ENCODE data around the gene DPEP3.
"Not testable (repeated sequence)": the region's sequence is repeated elsewhere in the genome, so short reads cannot be mapped to it uniquely, and the experiment has no call there.

DPEP3 gene

DNA sequence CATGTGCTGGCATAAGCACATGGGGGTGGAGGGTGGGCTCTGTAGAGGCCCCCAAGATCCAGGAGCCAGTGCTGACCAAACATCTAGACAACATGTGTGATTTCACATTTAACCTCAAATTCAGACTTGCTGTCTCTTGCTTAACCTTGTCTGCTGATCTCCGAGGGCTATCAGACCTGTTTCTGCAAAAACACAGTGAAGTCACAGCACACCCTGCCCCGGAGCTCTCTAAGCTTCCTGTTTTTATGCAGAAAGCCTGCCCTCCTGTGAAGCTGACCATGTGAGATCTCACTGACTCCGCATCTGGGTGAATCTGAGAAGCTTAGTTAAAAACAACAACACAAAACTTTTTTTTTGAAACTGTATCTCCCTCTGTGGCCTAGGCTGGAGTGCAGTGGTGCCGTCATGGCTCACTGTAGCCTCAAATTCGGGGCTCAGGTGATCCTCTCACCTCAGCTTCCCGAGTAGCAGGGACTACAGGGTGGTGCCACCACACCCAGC, 25.5 kb upstream of the DPEP3 start:
- Histone ChIP-seq H3K36me3 (ENCODE audit: control insufficient read depth, insufficient read depth, low read length) (no peaks in the 10 kb centered on the region), H3K4me1 (ENCODE audit: control insufficient read depth, insufficient read depth, low read length) (peaks cover 4% of the 10 kb centered on the region; the same call in 1 of the 2 replicates), H3K4me3 (ENCODE audit: low read length) (no peak overlapping the region), H3K27ac (ENCODE audit: low read length) (no peak overlapping the region), H3K27me3 (ENCODE audit: control insufficient read depth, insufficient read depth, low read length) (no peaks in the 10 kb centered on the region), H3K9me3 (ENCODE audit: control insufficient read depth, insufficient read depth, low read length) (no peaks in the 10 kb centered on the region)
- WGBS (ENCODE audit: insufficient coverage, insufficient read length) = no CpG with 5 or more reads among the region's 6 CpGs
- DNase-seq (ENCODE audit: low read depth, low spot score) = no peak

DNA sequence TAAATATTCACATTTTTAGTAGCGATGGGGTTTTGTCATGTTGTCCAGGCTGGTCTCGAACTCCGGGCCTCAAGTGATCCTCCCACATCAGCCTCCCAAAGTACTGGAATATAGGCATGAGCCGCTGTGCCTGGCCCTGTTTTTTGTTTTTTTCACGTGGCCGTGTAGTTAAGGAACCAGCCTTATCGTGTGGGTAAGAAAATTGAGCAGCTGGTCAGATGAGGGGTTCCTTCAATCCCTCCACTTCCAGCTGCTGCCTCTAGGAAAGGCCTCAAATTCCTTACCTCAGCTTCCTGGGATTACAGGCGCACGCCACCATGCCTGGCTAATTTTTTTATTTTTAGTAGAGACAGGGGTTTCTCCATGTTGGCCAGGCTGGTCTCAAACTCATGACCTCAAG, 24.9 kb upstream of the DPEP3 start:
- WGBS (ENCODE audit: insufficient coverage, insufficient read length) = no CpG with 5 or more reads among the region's 9 CpGs
- no peak for DNase-seq (ENCODE audit: low read depth, low spot score)
- no peaks in the 10 kb centered on the region for H3K9me3 ChIP-seq (ENCODE audit: control insufficient read depth, insufficient read depth, low read length)
- no peak overlapping the region for H3K4me3 ChIP-seq (ENCODE audit: low read length)
- no peaks in the 10 kb centered on the region for H3K36me3 ChIP-seq (ENCODE audit: control insufficient read depth, insufficient read depth, low read length)
- peaks cover 4% of the 10 kb centered on the region; the same call in 1 of the 2 replicates for H3K4me1 ChIP-seq (ENCODE audit: control insufficient read depth, insufficient read depth, low read length)
- no peak overlapping the region for H3K27ac ChIP-seq (ENCODE audit: low read length)
- H3K27me3 ChIP-seq (ENCODE audit: control insufficient read depth, insufficient read depth, low read length) = no peaks in the 10 kb centered on the region

DNA sequence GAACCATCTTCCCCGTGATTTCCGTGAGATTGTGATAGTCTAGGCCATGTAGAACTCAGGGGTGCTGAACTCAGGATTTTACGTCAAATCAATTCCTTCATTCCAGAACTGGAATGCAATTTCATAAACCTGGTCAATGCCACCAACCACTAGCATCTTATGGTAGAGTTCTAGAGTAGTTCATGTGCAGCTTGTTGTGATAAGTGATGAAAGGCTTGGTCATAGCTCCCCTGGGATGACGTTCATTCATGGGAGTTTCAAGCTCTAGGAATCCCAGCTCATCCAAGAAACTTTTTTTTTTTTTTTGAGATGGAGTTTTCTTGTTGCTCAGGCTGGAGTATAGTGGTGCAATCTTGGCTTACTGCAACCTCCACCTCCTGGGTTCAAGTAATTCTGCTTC, 22.7 kb upstream of the DPEP3 start:
- WGBS (ENCODE audit: insufficient coverage, insufficient read length) = no CpG with 5 or more reads among the region's 4 CpGs
- Histone ChIP-seq H3K36me3 (ENCODE audit: control insufficient read depth, insufficient read depth, low read length) (no peaks in the 10 kb centered on the region), H3K27me3 (ENCODE audit: control insufficient read depth, insufficient read depth, low read length) (no peaks in the 10 kb centered on the region), H3K27ac (ENCODE audit: low read length) (no peak overlapping the region), H3K4me1 (ENCODE audit: control insufficient read depth, insufficient read depth, low read length) (no peaks in the 10 kb centered on the region; the same call in 1 of the 2 replicates), H3K4me3 (ENCODE audit: low read length) (no peak overlapping the region), H3K9me3 (ENCODE audit: control insufficient read depth, insufficient read depth, low read length) (no peaks in the 10 kb centered on the region)
- DNase-seq (ENCODE audit: low read depth, low spot score) = no peak

DNA sequence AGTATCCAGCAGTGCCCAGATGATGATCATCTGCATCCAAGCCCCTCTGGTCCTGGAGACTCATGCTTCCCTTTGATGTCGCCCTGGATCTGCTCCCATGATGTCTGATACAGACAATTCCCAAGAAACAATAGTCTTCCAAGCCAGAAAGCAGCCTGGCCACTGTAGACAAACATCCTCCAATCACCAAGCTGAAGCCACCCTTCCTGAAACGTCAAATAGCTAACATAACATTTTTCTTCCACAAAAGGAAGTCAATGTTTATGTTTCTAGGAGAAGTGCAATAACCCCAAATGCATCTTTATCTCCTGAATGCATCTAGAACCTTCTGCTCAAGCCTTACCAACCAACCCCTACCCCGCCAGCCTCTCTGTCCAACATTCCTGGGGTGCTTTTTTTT, 20.2 kb upstream of the DPEP3 start:
- Histone ChIP-seq H3K27ac (ENCODE audit: low read length) (no peak overlapping the region), H3K4me3 (ENCODE audit: low read length) (no peak overlapping the region), H3K9me3 (ENCODE audit: control insufficient read depth, insufficient read depth, low read length) (no peaks in the 10 kb centered on the region), H3K36me3 (ENCODE audit: control insufficient read depth, insufficient read depth, low read length) (no peaks in the 10 kb centered on the region), H3K27me3 (ENCODE audit: control insufficient read depth, insufficient read depth, low read length) (no peaks in the 10 kb centered on the region), H3K4me1 (ENCODE audit: control insufficient read depth, insufficient read depth, low read length) (no peaks in the 10 kb centered on the region)
- no CpG with 5 or more reads among the region's 3 CpGs for WGBS (ENCODE audit: insufficient coverage, insufficient read length)
- DNase-seq (ENCODE audit: low read depth, low spot score) = no peak

GRCh38 chr16:67999985-68000384, 19.7 kb upstream of the DPEP3 start:
- Histone ChIP-seq H3K36me3 (ENCODE audit: control insufficient read depth, insufficient read depth, low read length) (no peaks in the 10 kb centered on the region), H3K27ac (ENCODE audit: low read length) (no peak overlapping the region), H3K9me3 (ENCODE audit: control insufficient read depth, insufficient read depth, low read length) (no peaks in the 10 kb centered on the region), H3K4me3 (ENCODE audit: low read length) (no peak overlapping the region), H3K4me1 (ENCODE audit: control insufficient read depth, insufficient read depth, low read length) (no peaks in the 10 kb centered on the region), H3K27me3 (ENCODE audit: control insufficient read depth, insufficient read depth, low read length) (no peaks in the 10 kb centered on the region)
- no CpG with 5 or more reads among the region's 2 CpGs for WGBS (ENCODE audit: insufficient coverage, insufficient read length)
- no peak for DNase-seq (ENCODE audit: low read depth, low spot score)

DNA sequence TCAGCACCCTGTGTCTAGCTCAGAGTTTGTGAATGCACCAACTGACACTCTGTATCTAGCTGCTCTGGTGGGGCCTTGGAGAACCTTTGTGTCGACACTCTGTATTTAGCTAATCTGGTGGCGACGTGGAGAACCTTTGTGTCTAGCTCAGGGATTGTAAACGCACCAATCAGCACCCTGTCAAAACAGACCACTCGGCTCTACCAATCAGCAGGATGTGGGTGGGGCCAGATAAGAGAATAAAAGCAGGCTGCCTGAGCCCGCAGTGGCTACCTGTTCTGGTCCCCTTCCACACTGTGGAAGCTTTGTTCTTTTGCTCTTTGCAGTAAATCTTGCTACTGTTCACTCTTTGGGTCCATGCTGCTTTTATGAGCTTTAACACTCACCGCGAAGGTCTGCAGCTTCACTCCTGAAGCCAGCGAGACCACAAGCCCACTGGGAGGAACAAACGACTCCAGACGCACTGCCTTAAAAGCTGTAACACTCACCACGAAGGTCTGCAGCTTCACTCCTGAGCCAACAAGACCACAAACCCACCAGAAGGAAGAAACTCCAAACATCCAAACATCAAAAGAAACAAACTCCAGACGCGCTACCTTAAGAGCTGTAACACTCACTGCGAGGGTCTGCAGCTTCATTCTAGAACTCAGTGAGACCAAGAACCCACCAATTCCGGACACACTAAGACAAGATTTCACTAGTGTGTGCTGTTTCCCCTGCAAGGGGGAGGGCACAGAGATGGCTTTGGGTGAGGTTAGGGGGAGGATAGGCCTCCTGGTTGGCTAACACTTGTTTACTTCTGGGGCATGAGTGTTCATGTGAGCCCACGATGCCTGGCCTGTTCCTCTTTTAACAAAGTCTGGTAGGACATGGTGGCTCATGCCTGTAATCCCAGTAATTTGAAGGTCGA, 18.7 kb upstream of the DPEP3 start, which contains the start of gene DPEP2:
TSS of gene DPEP2 (minus strand) at position 706 of the 910 bp plus-strand sequence. CDS start 6,272 bp downstream, outside the sequence.
- H3K9me3 ChIP-seq (ENCODE audit: control insufficient read depth, insufficient read depth, low read length); H3K27ac ChIP-seq (ENCODE audit: low read length); H3K4me3 ChIP-seq (ENCODE audit: low read length); H3K36me3 ChIP-seq (ENCODE audit: control insufficient read depth, insufficient read depth, low read length); DNase-seq (ENCODE audit: low read depth, low spot score); H3K4me1 ChIP-seq (ENCODE audit: control insufficient read depth, insufficient read depth, low read length); H3K27me3 ChIP-seq (ENCODE audit: control insufficient read depth, insufficient read depth, low read length): not testable (repeated sequence)
- WGBS (ENCODE audit: insufficient coverage, insufficient read length) = no CpG with 5 or more reads among the region's 18 CpGs

DNA sequence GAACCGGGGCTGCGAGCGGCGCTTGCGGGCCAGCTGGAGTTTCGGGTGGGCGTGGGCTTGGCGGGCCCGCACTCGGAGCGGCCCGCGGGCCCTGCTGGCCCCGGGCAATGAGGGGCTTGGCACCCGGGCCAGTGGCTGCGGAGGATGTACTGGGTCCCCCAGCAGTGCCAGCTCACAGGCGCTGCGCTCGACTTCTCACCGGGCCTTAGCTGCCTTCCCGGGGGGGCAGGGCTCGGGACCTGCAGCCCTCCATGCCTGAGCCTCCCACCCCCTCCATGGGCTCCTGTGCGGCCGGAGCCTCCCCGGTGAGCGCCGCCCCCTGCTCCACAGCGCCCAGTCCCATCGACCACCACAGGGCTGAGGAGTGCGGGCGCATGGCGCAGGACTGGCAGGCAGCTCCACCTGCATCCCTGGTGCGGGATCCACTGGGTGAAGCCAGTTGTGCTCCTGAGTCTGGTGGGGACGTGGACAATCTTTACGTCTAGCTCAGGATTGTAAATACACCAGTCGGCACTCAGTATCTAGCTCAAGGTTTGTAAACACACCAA, 18.0 kb upstream of the DPEP3 start:
- not testable (repeated sequence) for H3K36me3 ChIP-seq (ENCODE audit: control insufficient read depth, insufficient read depth, low read length); H3K4me1 ChIP-seq (ENCODE audit: control insufficient read depth, insufficient read depth, low read length); H3K9me3 ChIP-seq (ENCODE audit: control insufficient read depth, insufficient read depth, low read length); DNase-seq (ENCODE audit: low read depth, low spot score); H3K27ac ChIP-seq (ENCODE audit: low read length); H3K27me3 ChIP-seq (ENCODE audit: control insufficient read depth, insufficient read depth, low read length); H3K4me3 ChIP-seq (ENCODE audit: low read length)
- no CpG with 5 or more reads among the region's 36 CpGs for WGBS (ENCODE audit: insufficient coverage, insufficient read length)

- WGBS (ENCODE audit: insufficient coverage, insufficient read length) = no CpG with 5 or more reads among the region's 5 CpGs
- no peak for DNase-seq (ENCODE audit: low read depth, low spot score)
- no peak overlapping the region for H3K4me3 ChIP-seq (ENCODE audit: low read length)
- H3K27me3 ChIP-seq (ENCODE audit: control insufficient read depth, insufficient read depth, low read length) = no peaks in the 10 kb centered on the region
- H3K4me1 ChIP-seq (ENCODE audit: control insufficient read depth, insufficient read depth, low read length) = no peaks in the 10 kb centered on the region
- H3K9me3 ChIP-seq (ENCODE audit: control insufficient read depth, insufficient read depth, low read length) = no peaks in the 10 kb centered on the region
- H3K27ac ChIP-seq (ENCODE audit: low read length) = no peak overlapping the region
- no peaks in the 10 kb centered on the region for H3K36me3 ChIP-seq (ENCODE audit: control insufficient read depth, insufficient read depth, low read length)
Measured at GRCh38 chr16:67996666-67997065, 16.4 kb upstream of the DPEP3 start.

DNA sequence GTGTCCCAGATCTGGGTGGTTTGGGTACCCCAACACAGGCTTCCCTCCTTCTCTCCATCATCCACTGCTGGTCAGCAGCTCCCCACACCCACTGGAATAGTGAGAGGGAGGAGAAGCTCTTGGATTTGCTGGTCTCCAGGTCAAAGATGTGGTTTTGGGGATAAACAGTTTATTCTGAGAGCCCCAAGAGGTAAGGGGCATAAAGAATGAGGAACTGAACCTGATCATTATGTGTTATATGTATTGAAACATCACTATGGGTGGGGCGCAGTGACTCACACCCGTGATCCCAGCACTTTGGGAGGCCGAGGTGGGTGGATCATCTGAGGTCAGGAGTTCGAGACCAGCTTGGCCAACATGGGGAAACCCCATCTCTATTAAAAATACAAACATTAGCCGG, 15.1 kb upstream of the DPEP3 start:
- WGBS (ENCODE audit: insufficient coverage, insufficient read length) = no CpG with 5 or more reads among the region's 5 CpGs
- no peak for DNase-seq (ENCODE audit: low read depth, low spot score)
- H3K4me1 ChIP-seq (ENCODE audit: control insufficient read depth, insufficient read depth, low read length) = no peaks in the 10 kb centered on the region
- no peaks in the 10 kb centered on the region for H3K27me3 ChIP-seq (ENCODE audit: control insufficient read depth, insufficient read depth, low read length)
- no peaks in the 10 kb centered on the region for H3K36me3 ChIP-seq (ENCODE audit: control insufficient read depth, insufficient read depth, low read length)
- no peaks in the 10 kb centered on the region for H3K9me3 ChIP-seq (ENCODE audit: control insufficient read depth, insufficient read depth, low read length)
- H3K27ac ChIP-seq (ENCODE audit: low read length) = no peak overlapping the region
- no peak overlapping the region for H3K4me3 ChIP-seq (ENCODE audit: low read length)

GRCh38 chr16:67994040-67994408, 13.7 kb upstream of the DPEP3 start:
- H3K27me3 ChIP-seq (ENCODE audit: control insufficient read depth, insufficient read depth, low read length); H3K4me1 ChIP-seq (ENCODE audit: control insufficient read depth, insufficient read depth, low read length); H3K9me3 ChIP-seq (ENCODE audit: control insufficient read depth, insufficient read depth, low read length); DNase-seq (ENCODE audit: low read depth, low spot score); H3K4me3 ChIP-seq (ENCODE audit: low read length); H3K36me3 ChIP-seq (ENCODE audit: control insufficient read depth, insufficient read depth, low read length); H3K27ac ChIP-seq (ENCODE audit: low read length): not testable (repeated sequence)
- no CpG with 5 or more reads among the region's 6 CpGs for WGBS (ENCODE audit: insufficient coverage, insufficient read length)

All from iPS DF 6.9 (cell line).